ENCODE measurements around the gene TENT4A. TPM values are rescaled to one million over a fixed set of nuclear protein-coding genes. Genes with fewer than 3 reads are reported as not detected.
"Not testable (repeated sequence)": the region's sequence is repeated elsewhere in the genome, so short reads cannot be mapped to it uniquely, and the experiment has no call there.

Gene TENT4A
- 10 to 100 TPM; 36.0 to 65.6 (median 44.9) TPM for total RNA-seq
- total RNA-seq (2013) = 27.1 TPM

DNA sequence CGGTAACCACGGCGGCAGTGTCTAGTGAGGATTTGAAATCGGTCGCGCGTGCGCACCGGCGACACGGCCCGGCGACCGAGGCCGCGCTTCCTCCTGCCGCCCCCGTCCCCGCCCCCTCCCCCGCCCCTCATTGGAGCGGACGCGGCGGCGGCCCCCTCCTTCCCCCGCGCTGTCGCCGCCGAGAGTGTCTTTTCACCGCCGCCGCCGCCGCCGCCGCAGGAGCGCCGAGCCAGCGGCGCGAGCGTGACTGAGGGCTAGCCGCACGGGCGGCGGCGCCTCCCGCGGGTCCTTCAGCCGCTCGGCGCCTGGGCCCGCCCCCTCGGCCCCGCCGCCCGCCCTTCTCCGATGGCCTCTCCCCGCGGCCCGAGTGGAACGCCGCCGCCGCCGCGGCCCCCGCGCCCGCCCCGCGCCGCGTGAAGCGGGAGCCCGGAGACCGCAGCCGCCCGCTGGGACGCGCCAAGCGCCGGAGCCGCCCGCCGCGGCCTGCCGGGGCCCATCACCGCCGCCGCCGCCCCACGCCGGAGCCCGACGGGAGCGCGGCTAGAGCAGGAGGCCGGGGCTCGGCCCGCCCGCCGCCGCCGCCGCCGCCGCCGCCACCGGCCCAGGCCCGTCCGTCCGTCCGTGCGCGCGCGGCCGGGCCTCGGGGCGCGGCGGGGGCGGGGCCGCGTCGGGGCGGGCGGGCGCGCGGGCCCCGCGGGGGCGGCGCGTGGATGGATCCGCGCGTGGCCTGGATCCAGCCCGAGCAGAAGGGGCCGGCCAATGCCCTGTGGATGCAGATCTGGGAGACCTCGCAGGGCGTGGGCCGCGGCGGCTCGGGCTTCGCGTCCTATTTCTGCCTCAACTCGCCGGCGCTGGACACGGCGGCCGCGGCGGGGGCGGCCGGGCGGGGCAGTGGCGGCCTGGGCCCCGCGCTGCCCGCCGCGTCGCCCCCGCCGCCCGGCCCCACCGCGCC, at the start of gene TENT4A:
TENT4A (plus strand) TSS at position 159 of the 952 bp plus-strand sequence; CDS start at position 711, 552 bp downstream.
- peaks cover 44 to 53% of the 10 kb centered on the region in 2 donors for H3K4me1 Mint-ChIP-seq
- Histone ChIP-seq H3K4me1 (ENCODE audit: control insufficient read depth, insufficient read depth, low read length) (peaks cover 36% of the 10 kb centered on the region), H3K4me3 (ENCODE audit: low read length) (peak within 1 kb of the TSS; percentile 49), H3K9me3 (ENCODE audit: control insufficient read depth, insufficient read depth, low read length) (no peaks in the 10 kb centered on the region), H3K27ac (ENCODE audit: low read length) (peak within 1 kb of the TSS; percentile 80), H3K27me3 (ENCODE audit: control insufficient read depth, insufficient read depth, low read length) (peaks cover 2% of the 10 kb centered on the region), H3K36me3 (ENCODE audit: control insufficient read depth, insufficient read depth, low read length) (no peaks in the 10 kb centered on the region)
- no peaks in the 10 kb centered on the region for H3K9me3 Mint-ChIP-seq
- no peaks in the 10 kb centered on the region for H3K36me3 Mint-ChIP-seq
- TF ChIP-seq, protein P1, sequence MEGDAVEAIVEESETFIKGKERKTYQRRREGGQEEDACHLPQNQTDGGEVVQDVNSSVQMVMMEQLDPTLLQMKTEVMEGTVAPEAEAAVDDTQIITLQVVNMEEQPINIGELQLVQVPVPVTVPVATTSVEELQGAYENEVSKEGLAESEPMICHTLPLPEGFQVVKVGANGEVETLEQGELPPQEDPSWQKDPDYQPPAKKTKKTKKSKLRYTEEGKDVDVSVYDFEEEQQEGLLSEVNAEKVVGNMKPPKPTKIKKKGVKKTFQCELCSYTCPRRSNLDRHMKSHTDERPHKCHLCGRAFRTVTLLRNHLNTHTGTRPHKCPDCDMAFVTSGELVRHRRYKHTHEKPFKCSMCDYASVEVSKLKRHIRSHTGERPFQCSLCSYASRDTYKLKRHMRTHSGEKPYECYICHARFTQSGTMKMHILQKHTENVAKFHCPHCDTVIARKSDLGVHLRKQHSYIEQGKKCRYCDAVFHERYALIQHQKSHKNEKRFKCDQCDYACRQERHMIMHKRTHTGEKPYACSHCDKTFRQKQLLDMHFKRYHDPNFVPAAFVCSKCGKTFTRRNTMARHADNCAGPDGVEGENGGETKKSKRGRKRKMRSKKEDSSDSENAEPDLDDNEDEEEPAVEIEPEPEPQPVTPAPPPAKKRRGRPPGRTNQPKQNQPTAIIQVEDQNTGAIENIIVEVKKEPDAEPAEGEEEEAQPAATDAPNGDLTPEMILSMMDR (IDR thresholded peaks at IDR 0.05) = no peak
- DNase-seq = peak in 1 of 2 donors; percentile 99
- H3K4me3 Mint-ChIP-seq = peak within 1 kb of the TSS; percentile 91
- peaks cover 7 to 8% of the 10 kb centered on the region in 2 donors for H3K27me3 Mint-ChIP-seq (ENCODE audit: low read depth in 2 of 2)
- intact Hi-C loops (cut with micrococcal nuclease) = loop anchor here (1.0 to 5.0 kb wide), 2 partner anchors 80 to 1221 kb away; partner anchors contain the start of genes NSUN2 and SRD5A1
- WGBS (ENCODE audit: insufficient coverage) = under 1% methylated on average over 173 of the region's 174 CpGs
- H3K27ac Mint-ChIP-seq = peak within 1 kb of the TSS; percentile 88 to 89
- ATAC-seq = peak; percentile 37 to 56 (median 52)

DNA sequence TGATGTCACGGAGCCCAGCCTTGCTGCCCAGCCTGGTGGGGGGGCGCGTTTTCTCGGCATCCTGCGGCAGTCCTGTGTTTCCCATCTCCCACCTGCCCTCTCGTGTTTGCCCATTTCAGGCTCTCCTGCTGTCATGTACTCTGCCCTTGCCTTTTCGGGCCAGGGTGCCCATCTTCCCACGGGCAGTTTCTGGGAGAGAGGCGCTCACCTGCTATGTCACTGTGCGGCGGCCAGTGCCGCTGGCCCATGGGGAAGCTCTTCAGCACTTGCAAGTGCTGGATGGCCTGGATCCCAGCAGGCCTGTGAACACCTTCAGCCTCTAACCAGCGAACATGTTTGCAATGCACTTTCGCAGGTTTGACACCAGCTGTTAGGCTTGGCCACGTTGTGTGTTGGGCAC, 46.5 kb upstream of the TENT4A start:
- Histone ChIP-seq H3K4me3 (ENCODE audit: low read length) (no peak overlapping the region), H3K27me3 (ENCODE audit: control insufficient read depth, insufficient read depth, low read length) (no peaks in the 10 kb centered on the region), H3K36me3 (ENCODE audit: control insufficient read depth, insufficient read depth, low read length) (no peaks in the 10 kb centered on the region), H3K4me1 (ENCODE audit: control insufficient read depth, insufficient read depth, low read length) (no peaks in the 10 kb centered on the region), H3K27ac (ENCODE audit: low read length) (no peak overlapping the region), H3K9me3 (ENCODE audit: control insufficient read depth, insufficient read depth, low read length) (no peaks in the 10 kb centered on the region)
- Mint-ChIP-seq H3K9me3 (no peaks in the 10 kb centered on the region), H3K4me1 (no peaks in the 10 kb centered on the region), H3K27ac (no peak overlapping the region), H3K4me3 (no peak overlapping the region), H3K27me3 (ENCODE audit: low read depth in 2 of 2) (no peaks in the 10 kb centered on the region), H3K36me3 (no peaks in the 10 kb centered on the region)
- 93% methylated on average over 15 of the region's 15 CpGs for WGBS (ENCODE audit: insufficient coverage)
- intact Hi-C loops (cut with micrococcal nuclease) = no loop called here
- ATAC-seq = no peak
- no peak for DNase-seq
- TF ChIP-seq, protein P1 (IDR thresholded peaks at IDR 0.05) = no peak

DNA sequence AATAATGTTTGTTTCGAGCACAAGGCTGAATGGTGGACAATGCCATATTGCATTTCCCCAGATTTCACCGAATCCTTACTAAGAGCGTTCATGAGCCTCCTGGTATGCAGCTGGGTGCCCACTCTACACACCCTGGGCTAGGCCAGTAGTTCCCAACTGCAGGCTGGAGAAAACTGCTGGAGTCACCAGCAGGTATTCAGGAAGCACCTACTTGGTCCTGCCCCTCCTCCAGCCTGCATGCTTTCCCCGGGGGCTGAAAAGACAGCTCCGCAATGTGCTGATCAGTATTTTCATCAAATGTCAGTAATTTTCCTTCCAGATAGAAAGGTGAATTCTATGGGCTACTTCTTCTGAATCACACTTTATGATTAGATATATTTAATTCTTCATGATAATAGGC, 45.6 kb upstream of the TENT4A start:
- no peaks in the 10 kb centered on the region for H3K36me3 ChIP-seq (ENCODE audit: control insufficient read depth, insufficient read depth, low read length)
- 98% methylated on average over 5 of the region's 5 CpGs for WGBS (ENCODE audit: insufficient coverage)
- ATAC-seq = no peak
- no peak overlapping the region for H3K27ac ChIP-seq (ENCODE audit: low read length)
- Mint-ChIP-seq H3K27ac (no peak overlapping the region), H3K9me3 (no peaks in the 10 kb centered on the region), H3K36me3 (no peaks in the 10 kb centered on the region), H3K27me3 (ENCODE audit: low read depth in 2 of 2) (no peaks in the 10 kb centered on the region), H3K4me3 (no peak overlapping the region), H3K4me1 (no peaks in the 10 kb centered on the region)
- no peaks in the 10 kb centered on the region for H3K4me1 ChIP-seq (ENCODE audit: control insufficient read depth, insufficient read depth, low read length)
- no peaks in the 10 kb centered on the region for H3K27me3 ChIP-seq (ENCODE audit: control insufficient read depth, insufficient read depth, low read length)
- H3K4me3 ChIP-seq (ENCODE audit: low read length) = no peak overlapping the region
- TF ChIP-seq, protein P1 (IDR thresholded peaks at IDR 0.05) = no peak
- no peak for DNase-seq
- H3K9me3 ChIP-seq (ENCODE audit: control insufficient read depth, insufficient read depth, low read length) = no peaks in the 10 kb centered on the region
- intact Hi-C loops (cut with micrococcal nuclease) = no loop called here

DNA sequence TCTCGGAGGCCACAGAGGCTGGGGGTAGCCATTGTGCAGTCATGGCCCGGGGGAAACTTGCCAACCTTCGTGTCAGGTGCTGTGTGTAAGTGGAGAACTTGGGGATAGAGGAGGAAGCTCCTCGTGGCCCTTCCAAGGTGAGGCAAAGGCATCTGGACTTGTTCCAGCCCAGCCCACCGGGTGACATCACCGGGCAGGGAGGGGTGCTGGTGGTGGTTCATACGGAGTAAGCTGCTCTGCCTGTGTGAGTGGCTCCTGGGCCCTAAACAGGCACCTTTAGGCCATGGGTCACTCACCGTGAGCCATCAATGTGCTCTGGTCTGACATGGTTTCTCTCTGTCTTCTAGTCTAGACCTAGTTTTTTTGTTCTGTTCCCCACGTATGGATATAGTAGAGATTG, 44.5 kb upstream of the TENT4A start:
- H3K27me3 Mint-ChIP-seq (ENCODE audit: low read depth in 2 of 2); H3K27ac Mint-ChIP-seq; H3K36me3 ChIP-seq (ENCODE audit: control insufficient read depth, insufficient read depth, low read length); H3K4me1 ChIP-seq (ENCODE audit: control insufficient read depth, insufficient read depth, low read length); H3K4me3 ChIP-seq (ENCODE audit: low read length); H3K9me3 Mint-ChIP-seq; intact Hi-C loops (cut with micrococcal nuclease); DNase-seq; H3K4me3 Mint-ChIP-seq; H3K4me1 Mint-ChIP-seq; H3K9me3 ChIP-seq (ENCODE audit: control insufficient read depth, insufficient read depth, low read length); H3K27ac ChIP-seq (ENCODE audit: low read length); ATAC-seq; H3K27me3 ChIP-seq (ENCODE audit: control insufficient read depth, insufficient read depth, low read length); H3K36me3 Mint-ChIP-seq: not testable (repeated sequence)
- 94% methylated on average over 8 of the region's 9 CpGs for WGBS (ENCODE audit: insufficient coverage)
